Keratinocyte (primary cell): ENCODE measurements around the gene ZSCAN31.

Source experiments
- CTCF ChIP-seq, 3 experiments: IDR thresholded peaks in 1 of 3; conservative IDR thresholded peaks in 1 of 3; optimal IDR thresholded peaks in 1 of 3; 2 replicates in 2 of 3; 3 replicates in 1 of 3; pipeline versions ENCODE3 to v1.5.1; 2011; ENCODE audit warnings: low read length in 3 of 3, mild to moderate bottlenecking in 3 of 3, moderate library complexity in 2 of 3, control low read depth in 1 of 3, inconsistent platforms in 1 of 3; ENCODE audit not compliant: insufficient read depth in 2 of 3; ENCODE audit errors: extremely low read depth in 1 of 3
- EZH2 ChIP-seq: IDR thresholded peaks from one replicate; pipeline ENCODE4 v1.6.1; 2012; ENCODE audit warnings: inconsistent platforms, mild to moderate bottlenecking, low read length, moderate library complexity

GRCh38 chr6:28354688-28355554, 19.0 kb upstream of the ZSCAN31 start:
- TF ChIP-seq CTCF (optimal IDR thresholded peaks at IDR 0.05 in 1 of 3, IDR thresholded peaks at IDR 0.05 in 1 of 3, conservative IDR thresholded peaks at IDR 0.05 in 1 of 3; ENCODE audit: extremely low read depth in 1 of 3, insufficient read depth in 2 of 3, low read length in 3 of 3) = no peak
- TF ChIP-seq EZH2 = no peak
